Panc1 (cell line): ENCODE results near the gene GRIK4. TPM values are rescaled to one million over a fixed set of nuclear protein-coding genes. Genes with fewer than 3 reads are reported as not detected.

Experiments
- ATAC-seq: fragments of 200-7000 bp; cut with Tn5 transposase; 2 replicates; pipeline ENCODE4 v1.9.1; 2020; ENCODE audit warnings: mild to moderate bottlenecking, moderate library complexity
- BruUV-seq: library from RNA; stranded (reverse); fragments of 400-500 nt; replicated peaks from 2 replicates; lab custom pipeline; 2021; lab: Mats Ljungman, UMichigan
- CTCF ChIA-PET: fragments of 300-600 bp; sonication (Branson Sonifier 250); formaldehyde crosslinking; loops from one replicate; lab custom pipeline; 2022; ENCODE audit warnings: antibody characterized with exemption; lab: Charles Lee
- POLR2A ChIA-PET: fragments of 300-600 bp; sonication (Branson Sonifier 250); formaldehyde crosslinking; loops from one replicate; lab custom pipeline; 2022; ENCODE audit warnings: antibody characterized with exemption; lab: Charles Lee
- DNase-seq: peaks from one replicate; pipeline ENCODE4 v3.0.0-alpha.2; 2010; ENCODE audit warnings: low read depth, low spot score
- H3K27ac ChIP-seq: 2 replicates; pipeline ENCODE4 v1.5.1; 2011; ENCODE audit warnings: mild to moderate bottlenecking, low read length, inconsistent platforms
- H3K27me3 ChIP-seq: fragments of 200-500 bp; sonication (Bioruptor generic); 2 replicates; pipeline ENCODE4 v1.6.0; 2014; ENCODE audit warnings: low read length, inconsistent platforms; ENCODE audit not compliant: control insufficient read depth, insufficient read depth
- H3K36me3 ChIP-seq: fragments of 200-500 bp; sonication (Bioruptor generic); 2 replicates; pipeline ENCODE4 v1.5.1; 2014; ENCODE audit warnings: inconsistent platforms, mild to moderate bottlenecking, low read length, moderate library complexity; ENCODE audit not compliant: control insufficient read depth, insufficient read depth
- H3K4me1 ChIP-seq: 2 replicates; pipeline ENCODE4 v1.5.1; 2011; ENCODE audit warnings: inconsistent platforms, mild to moderate bottlenecking, low read length, moderate library complexity; ENCODE audit not compliant: control insufficient read depth, insufficient read depth
- H3K4me3 ChIP-seq, 2 experiments: 2 replicates each; pipeline ENCODE4 v1.5.1; 2011 to 2012; ENCODE audit warnings: low read depth in 2 of 2, low read length in 2 of 2, mild to moderate bottlenecking in 2 of 2, inconsistent platforms in 1 of 2, moderate library complexity in 1 of 2
- H3K9me3 ChIP-seq: fragments of 200-500 bp; sonication (Bioruptor generic); 2 replicates; pipeline ENCODE4 v1.5.1; 2014; ENCODE audit warnings: low read depth, mild to moderate bottlenecking, inconsistent platforms, low read length, moderate library complexity; ENCODE audit not compliant: control insufficient read depth, insufficient read depth
- POLR2AphosphoS5 ChIP-seq: IDR thresholded peaks from 2 replicates; pipeline ENCODE4 v1.6.1; 2012; ENCODE audit warnings: mild to moderate bottlenecking, low read depth, low read length, moderate library complexity
- SIN3A ChIP-seq: IDR thresholded peaks from 2 replicates; pipeline ENCODE4 v1.6.1; 2012; ENCODE audit warnings: low read depth, mild to moderate bottlenecking, low read length, moderate library complexity, borderline replicate concordance; ENCODE audit not compliant: insufficient read depth
- TCF7L2 ChIP-seq: IDR thresholded peaks from 2 replicates; pipeline ENCODE4 v1.6.1; 2011; ENCODE audit warnings: mild to moderate bottlenecking, low read depth, low read length, inconsistent platforms
- in situ Hi-C: cut with HindIII; loops from 2 replicates; pipeline ENCODE4 v1.10.0; 2016; ENCODE audit warnings: low sequenced_read_pairs, low pct_unique_long_range_greater_than_20kb
- intact Hi-C: fragments of 100-400 bp; cut with micrococcal nuclease; formaldehyde crosslinking; loops from one replicate; pipeline ENCODE4 v1.10.0; 2022; ENCODE audit not compliant: unreplicated experiment
- total RNA-seq: library from RNA; stranded (reverse); gene quantifications from one replicate; pipeline ENCODE4 v1.2.1, GENCODE V29; 2021; ENCODE audit not compliant: unreplicated experiment
- TF ChIP-seq, protein P1 (sequence below), 2 experiments: IDR thresholded peaks; 2 replicates each; pipeline ENCODE4 v1.6.1; 2011 to 2012; ENCODE audit warnings: low read depth in 2 of 2, control low read depth in 1 of 2, low read length in 1 of 2, mild to moderate bottlenecking in 1 of 2, moderate library complexity in 1 of 2; ENCODE audit not compliant: insufficient read depth in 1 of 2
- TF ChIP-seq, protein P2 (sequence below): fragments of 450-650 bp; IDR thresholded peaks from 2 replicates; pipeline ENCODE4 v1.5.1; 2017; ENCODE audit warnings: mild to moderate bottlenecking

GRIK4 gene
- total RNA-seq, 1 experiment from 2014 or later = 0.62 TPM

DNA sequence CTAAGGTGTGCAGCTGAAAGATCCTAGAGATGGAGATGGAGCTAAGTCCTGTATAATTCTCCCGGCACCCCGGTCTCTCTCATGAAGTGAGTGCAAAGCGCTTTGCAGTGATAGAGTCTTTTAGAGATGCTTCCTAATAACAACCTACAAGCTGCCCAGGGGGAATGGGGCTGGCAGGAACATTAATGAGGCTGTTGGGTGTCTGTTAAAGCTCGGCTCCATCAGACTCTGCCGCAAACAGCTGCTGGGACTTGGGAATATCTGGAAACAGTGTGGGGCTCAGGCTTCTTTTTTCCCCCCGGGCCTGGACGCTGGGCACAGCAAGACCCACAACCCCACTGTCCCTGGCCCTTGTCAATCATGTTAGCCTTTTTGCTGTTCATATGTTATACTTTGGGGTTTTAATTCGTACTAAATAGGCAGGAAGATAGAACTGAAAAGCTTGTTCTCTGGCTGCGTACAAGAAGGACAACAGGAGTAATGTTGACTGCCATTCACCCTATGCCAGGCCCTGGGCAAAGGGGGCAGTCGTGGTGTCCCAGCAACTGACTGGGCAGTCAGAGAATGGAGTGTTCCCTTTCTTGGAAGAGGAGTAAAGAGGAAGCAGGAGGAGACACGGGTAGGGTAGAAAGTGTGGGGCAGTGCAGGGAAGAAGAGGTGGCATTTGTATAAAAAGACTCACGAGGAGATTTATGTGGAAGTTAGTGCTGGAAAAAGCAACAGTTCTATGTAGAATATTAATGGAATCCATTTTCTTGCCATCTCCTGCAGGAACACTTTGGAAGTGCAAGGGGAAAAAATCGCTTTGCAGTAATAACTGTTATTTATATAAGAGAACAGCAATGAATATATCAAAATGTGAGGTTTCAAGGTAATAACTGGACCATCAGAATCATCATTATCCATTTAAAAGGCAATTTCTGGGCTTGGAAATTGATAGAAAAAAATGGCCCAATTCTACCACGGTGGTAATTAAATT, 232.8 kb downstream of the GRIK4 start:
- Histone ChIP-seq H3K9me3 (no peaks in the 10 kb centered on the region), H3K27me3 (peaks cover 8% of the 10 kb centered on the region), H3K36me3 (no peaks in the 10 kb centered on the region), H3K4me3 (no peak overlapping the region), H3K27ac (no peak overlapping the region), H3K4me1 (no peaks in the 10 kb centered on the region)
- DNase-seq = no peak
- intact Hi-C loops (no loop called here), in situ Hi-C loops (no loop called here)
- ChIA-PET CTCF (no interaction called here), POLR2A (interaction anchor here (0.6 kb wide), 1 partner anchor 63 kb away, joined by 3 read pairs; no protein-coding TSS in a partner anchor)
- TF ChIP-seq, protein P1, sequence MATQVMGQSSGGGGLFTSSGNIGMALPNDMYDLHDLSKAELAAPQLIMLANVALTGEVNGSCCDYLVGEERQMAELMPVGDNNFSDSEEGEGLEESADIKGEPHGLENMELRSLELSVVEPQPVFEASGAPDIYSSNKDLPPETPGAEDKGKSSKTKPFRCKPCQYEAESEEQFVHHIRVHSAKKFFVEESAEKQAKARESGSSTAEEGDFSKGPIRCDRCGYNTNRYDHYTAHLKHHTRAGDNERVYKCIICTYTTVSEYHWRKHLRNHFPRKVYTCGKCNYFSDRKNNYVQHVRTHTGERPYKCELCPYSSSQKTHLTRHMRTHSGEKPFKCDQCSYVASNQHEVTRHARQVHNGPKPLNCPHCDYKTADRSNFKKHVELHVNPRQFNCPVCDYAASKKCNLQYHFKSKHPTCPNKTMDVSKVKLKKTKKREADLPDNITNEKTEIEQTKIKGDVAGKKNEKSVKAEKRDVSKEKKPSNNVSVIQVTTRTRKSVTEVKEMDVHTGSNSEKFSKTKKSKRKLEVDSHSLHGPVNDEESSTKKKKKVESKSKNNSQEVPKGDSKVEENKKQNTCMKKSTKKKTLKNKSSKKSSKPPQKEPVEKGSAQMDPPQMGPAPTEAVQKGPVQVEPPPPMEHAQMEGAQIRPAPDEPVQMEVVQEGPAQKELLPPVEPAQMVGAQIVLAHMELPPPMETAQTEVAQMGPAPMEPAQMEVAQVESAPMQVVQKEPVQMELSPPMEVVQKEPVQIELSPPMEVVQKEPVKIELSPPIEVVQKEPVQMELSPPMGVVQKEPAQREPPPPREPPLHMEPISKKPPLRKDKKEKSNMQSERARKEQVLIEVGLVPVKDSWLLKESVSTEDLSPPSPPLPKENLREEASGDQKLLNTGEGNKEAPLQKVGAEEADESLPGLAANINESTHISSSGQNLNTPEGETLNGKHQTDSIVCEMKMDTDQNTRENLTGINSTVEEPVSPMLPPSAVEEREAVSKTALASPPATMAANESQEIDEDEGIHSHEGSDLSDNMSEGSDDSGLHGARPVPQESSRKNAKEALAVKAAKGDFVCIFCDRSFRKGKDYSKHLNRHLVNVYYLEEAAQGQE (IDR thresholded peaks at IDR 0.05; ENCODE audit: insufficient read depth in 1 of 2, low read depth in 2 of 2, low read length in 1 of 2) = no peak
- TF ChIP-seq TCF7L2 (no peak), SIN3A (no peak), POLR2AphosphoS5 (no peak)
- TF ChIP-seq, protein P2, sequence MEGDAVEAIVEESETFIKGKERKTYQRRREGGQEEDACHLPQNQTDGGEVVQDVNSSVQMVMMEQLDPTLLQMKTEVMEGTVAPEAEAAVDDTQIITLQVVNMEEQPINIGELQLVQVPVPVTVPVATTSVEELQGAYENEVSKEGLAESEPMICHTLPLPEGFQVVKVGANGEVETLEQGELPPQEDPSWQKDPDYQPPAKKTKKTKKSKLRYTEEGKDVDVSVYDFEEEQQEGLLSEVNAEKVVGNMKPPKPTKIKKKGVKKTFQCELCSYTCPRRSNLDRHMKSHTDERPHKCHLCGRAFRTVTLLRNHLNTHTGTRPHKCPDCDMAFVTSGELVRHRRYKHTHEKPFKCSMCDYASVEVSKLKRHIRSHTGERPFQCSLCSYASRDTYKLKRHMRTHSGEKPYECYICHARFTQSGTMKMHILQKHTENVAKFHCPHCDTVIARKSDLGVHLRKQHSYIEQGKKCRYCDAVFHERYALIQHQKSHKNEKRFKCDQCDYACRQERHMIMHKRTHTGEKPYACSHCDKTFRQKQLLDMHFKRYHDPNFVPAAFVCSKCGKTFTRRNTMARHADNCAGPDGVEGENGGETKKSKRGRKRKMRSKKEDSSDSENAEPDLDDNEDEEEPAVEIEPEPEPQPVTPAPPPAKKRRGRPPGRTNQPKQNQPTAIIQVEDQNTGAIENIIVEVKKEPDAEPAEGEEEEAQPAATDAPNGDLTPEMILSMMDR = no peak
- no TSS peak for BruUV-seq
- ATAC-seq = no peak

DNA sequence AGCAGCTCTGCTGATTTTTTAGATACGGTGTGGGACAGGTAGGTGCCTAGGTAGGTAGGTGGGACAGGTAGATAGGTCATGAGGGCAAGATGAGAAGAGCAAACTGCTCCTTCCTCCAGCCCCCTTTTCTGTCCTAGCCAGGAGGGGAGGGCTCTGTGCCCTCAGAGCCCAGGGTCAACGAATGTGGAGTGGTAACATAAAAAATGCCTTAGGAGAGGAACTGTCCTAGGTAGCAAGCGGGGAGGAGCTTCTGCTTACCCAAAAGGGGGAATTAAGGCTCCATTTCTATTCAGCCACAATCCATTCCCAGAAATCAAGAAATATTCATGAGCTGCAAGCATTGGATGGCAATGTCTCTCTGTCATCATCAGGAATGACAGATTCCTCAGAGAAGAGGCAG, 234.8 kb downstream of the GRIK4 start:
- ChIA-PET POLR2A (no interaction called here), CTCF (interaction anchor here (0.6 kb wide), 1 partner anchor 206 kb away, joined by 5 read pairs; no protein-coding TSS in a partner anchor)
- TF ChIP-seq, protein P2 = no peak
- no peak for TF ChIP-seq SIN3A
- TF ChIP-seq, protein P1 (IDR thresholded peaks at IDR 0.05; ENCODE audit: insufficient read depth in 1 of 2, low read depth in 2 of 2, low read length in 1 of 2) = peak; percentile 36 to 55; a peak in 1 of 4 replicates
- H3K9me3 ChIP-seq = no peaks in the 10 kb centered on the region
- ATAC-seq (no peak), DNase-seq (no peak)
- in situ Hi-C loops = no loop called here
- intact Hi-C loops = no loop called here
- H3K4me3 ChIP-seq = no peak overlapping the region
- H3K4me1 ChIP-seq = no peaks in the 10 kb centered on the region
- no TSS peak for BruUV-seq
- H3K27ac ChIP-seq = no peak overlapping the region
- peaks cover 8% of the 10 kb centered on the region for H3K27me3 ChIP-seq
- no peaks in the 10 kb centered on the region for H3K36me3 ChIP-seq
